Psoas muscle (tissue), 8 donors: ENCODE data around the gene ASPG. TPM values are rescaled to one million over a fixed set of nuclear protein-coding genes. Genes with fewer than 3 reads are reported as not detected.

Source experiments
- ATAC-seq, 4 donors: fragments of 200-7000 bp; cut with Tn5 transposase; one replicate each; pipeline ENCODE4 v1.9.1; 2020; ENCODE audit warnings: moderate library complexity in 3 of 4, mild to moderate bottlenecking in 2 of 4
- DNase-seq, 2 donors: peaks; one replicate each; pipeline ENCODE4 v3.0.0-alpha.2; 2020
- H3K27ac ChIP-seq: fragments of 200-600 bp; one replicate; pipeline ENCODE4 v1.8.0; 2022
- H3K27me3 ChIP-seq, 3 donors: fragments of 200-600 bp in 1 of 3; one replicate each; pipeline versions ENCODE4 v1.6.1 to v1.8.0; 2013 to 2022; ENCODE audit warnings: low read length in 2 of 3, mild to moderate bottlenecking in 2 of 3, moderate library complexity in 1 of 3; ENCODE audit not compliant: insufficient read depth in 3 of 3
- H3K36me3 ChIP-seq, 2 donors: fragments of 200-600 bp in 1 of 2; one replicate each; pipeline versions ENCODE4 v1.6.1 to v1.8.0; 2013 to 2022; ENCODE audit warnings: low read depth in 1 of 2, mild to moderate bottlenecking in 1 of 2, moderate library complexity in 1 of 2; ENCODE audit not compliant: insufficient read depth in 1 of 2
- H3K4me1 ChIP-seq: fragments of 200-600 bp; one replicate; pipeline ENCODE4 v1.8.0; 2022
- H3K4me3 ChIP-seq: fragments of 200-600 bp; one replicate; pipeline ENCODE4 v1.8.0; 2022; ENCODE audit warnings: mild to moderate bottlenecking
- H3K9me3 ChIP-seq: fragments of 200-600 bp; one replicate; pipeline ENCODE4 v1.8.0; 2022
- CTCF ChIP-seq: fragments of 200-600 bp; IDR thresholded peaks from one replicate; pipeline ENCODE4 v1.8.0; 2022; ENCODE audit warnings: antibody characterized with exemption
- WGBS, 3 donors: extraction: QIAGEN DNeasy Blood & Tissue Kit; methylation state at CpG; one replicate each; pipeline versions ENCODE4 v1.1.6 to v1.1.7; 2013; 5-methylcytosine and 5-hydroxymethylcytosine counted together
- intact Hi-C, 2 donors: fragments of 100-400 bp; cut with DNase I; formaldehyde crosslinking; loops; one replicate each; pipeline versions ENCODE4 v1.11.0 to v1.14.2; 2022
- polyA plus RNA-seq, 3 donors: library from polyadenylated mRNA; stranded (reverse); fragments of 200-250 nt; gene quantifications; one replicate each; pipeline ENCODE4 v1.2.3, GENCODE V29; 2013
- total RNA-seq, 4 donors: library from RNA; stranded (reverse); fragmentation: NEBNext Ultra II Directional in 2 of 4; extraction: Animal tissue kit (Norgen Biotek cat#: 25700) in 2 of 4; gene quantifications; one replicate each; pipeline versions ENCODE4 v1.2.1 to v1.2.4, GENCODE V29; 2021 to 2023
- donor health status: healthy with polysubstance abuse.
- donor health status: DM: no; HTN: no; CAD: no; lungs with moderate emphysema.
- donor health status: Bipolar disorder and iron deficiency.
- donor health status: healthy.
- donor health status: DM: yes; HTN: yes; CAD: no.
- donor health status: DM: no; HTN: no; CAD: no.
- donor health status: DM: no; HTN: no; CAD: no.
- donor health status: DM: yes; HTN: yes; CAD: no.

ASPG gene
- total and polyA plus RNA-seq, 7 donors, result 0.04 to 0.84 (median 0.33) TPM; not detected in 1

- intact Hi-C loops, result no loop called here
- Histone ChIP-seq H3K27ac (no peak overlapping the region), H3K4me1 (no peaks in the 10 kb centered on the region), H3K9me3 (no peaks in the 10 kb centered on the region), H3K27me3 (peaks cover 0 to 3% (median 0%) of the 10 kb centered on the region in 3 donors), H3K36me3 (no peaks in the 10 kb centered on the region), H3K4me3 (no peak overlapping the region)
- DNase-seq (peak in 1 of 2 donors; percentile 7), ATAC-seq (no peak)
- 79 to 84% (median 80%) methylated on average over 21 to 26 of the region's 26 CpGs for WGBS, 3 donors
- TF ChIP-seq CTCF, result no peak
These were observed 17.6 kb downstream of the ASPG start for GRCh38 chr14:104103061-104103445.

- H3K9me3 ChIP-seq, result no peaks in the 10 kb centered on the region
- DNase-seq (peak; percentile 8 to 49), ATAC-seq (no peak)
- H3K36me3 ChIP-seq, result no peaks in the 10 kb centered on the region
- H3K27ac ChIP-seq, result no peak overlapping the region
- H3K4me1 ChIP-seq, result no peaks in the 10 kb centered on the region
- 52 to 69% (median 61%) methylated on average over 21 to 23 of the region's 23 CpGs for WGBS, 3 donors
- peaks cover 0 to 3% (median 0%) of the 10 kb centered on the region in 3 donors for H3K27me3 ChIP-seq
- TF ChIP-seq CTCF, result no peak
- intact Hi-C loops, result no loop called here
- no peak overlapping the region for H3K4me3 ChIP-seq
These were observed 18.1 kb downstream of the ASPG start for GRCh38 chr14:104103446-104104075.

- H3K9me3 ChIP-seq, result no peaks in the 10 kb centered on the region
- DNase-seq (peak; percentile 9 to 34), ATAC-seq (no peak)
- H3K4me1 ChIP-seq, result no peaks in the 10 kb centered on the region
- WGBS, 3 donors, result 72 to 78% (median 73%) methylated on average over 28 to 35 of the region's 35 CpGs
- H3K36me3 ChIP-seq, result no peaks in the 10 kb centered on the region
- H3K27ac ChIP-seq, result no peak overlapping the region
- no peak overlapping the region for H3K4me3 ChIP-seq
- peaks cover 0 to 3% (median 0%) of the 10 kb centered on the region in 3 donors for H3K27me3 ChIP-seq
- intact Hi-C loops, result no loop called here
- no peak for TF ChIP-seq CTCF
These were observed 18.8 kb downstream of the ASPG start for GRCh38 chr14:104104076-104104901.

GRCh38 chr14:104105071-104105821 is 19.7 kb downstream of the ASPG start:
- DNase-seq, result peak; percentile 7 to 36
- H3K36me3 ChIP-seq, result no peaks in the 10 kb centered on the region
- no peak overlapping the region for H3K27ac ChIP-seq
- no peak overlapping the region for H3K4me3 ChIP-seq
- no peaks in the 10 kb centered on the region for H3K4me1 ChIP-seq
- 76 to 88% (median 78%) methylated on average over 25 to 27 of the region's 27 CpGs for WGBS, 3 donors
- peaks cover 0 to 3% (median 0%) of the 10 kb centered on the region in 3 donors for H3K27me3 ChIP-seq
- ATAC-seq, result no peak
- no peak for TF ChIP-seq CTCF
- no peaks in the 10 kb centered on the region for H3K9me3 ChIP-seq
- intact Hi-C loops, result no loop called here
